Keratinocyte (primary cell): Measurements from ENCODE around the gene GPC5. TPM values are rescaled to one million over a fixed set of nuclear protein-coding genes. Genes with fewer than 3 reads are reported as not detected.

ENCODE experiments used
- DNase-seq: peaks from one replicate; pipeline ENCODE4 v3.0.0-alpha.2; 2011; ENCODE audit warnings: low read depth, missing footprints, low spot score
- FAIRE-seq: peaks from 2 replicates; lab custom pipeline; 2011; peaks lifted over from hg19 to GRCh38; lab: Jason Lieb, UNC
- H2AFZ ChIP-seq: 2 replicates; pipeline ENCODE4 v1.6.0; 2012; ENCODE audit warnings: low read length, control low read depth, inconsistent platforms; ENCODE audit not compliant: control insufficient read depth
- H3K27ac ChIP-seq: 2 replicates; pipeline ENCODE4 v1.5.1; 2011; ENCODE audit warnings: low read length; ENCODE audit not compliant: control insufficient read depth, insufficient read depth
- H3K27me3 ChIP-seq: 3 replicates; pipeline ENCODE4 v1.6.0; 2011; ENCODE audit warnings: low read length; ENCODE audit not compliant: control insufficient read depth, insufficient read depth; ENCODE audit errors: extremely low read depth
- H3K36me3 ChIP-seq, 2 experiments: 2 replicates in 1 of 2; 3 replicates in 1 of 2; pipeline ENCODE4 v1.5.1; 2011; ENCODE audit warnings: low read length in 2 of 2, mild to moderate bottlenecking in 1 of 2; ENCODE audit not compliant: control insufficient read depth in 2 of 2, insufficient read depth in 2 of 2; ENCODE audit errors: extremely low read depth in 1 of 2
- H3K4me1 ChIP-seq: 3 replicates; pipeline ENCODE4 v1.5.1; 2011; ENCODE audit warnings: low read length; ENCODE audit not compliant: control insufficient read depth, insufficient read depth; ENCODE audit errors: extremely low read depth
- H3K4me2 ChIP-seq: 3 replicates; pipeline ENCODE4 v1.6.0; 2011; ENCODE audit warnings: low read depth, low read length; ENCODE audit not compliant: control insufficient read depth, insufficient read depth; ENCODE audit errors: extremely low read depth
- H3K4me3 ChIP-seq, 3 experiments: fragments of 200-600 bp in 1 of 3; sonication (generic) in 1 of 3; 2 replicates in 2 of 3; 3 replicates in 1 of 3; pipeline ENCODE4 v1.5.1; 2011 to 2016; ENCODE audit warnings: low read length in 3 of 3, mild to moderate bottlenecking in 3 of 3, control low read depth in 2 of 3, inconsistent platforms in 1 of 3, low read depth in 1 of 3, mixed read lengths in 1 of 3, mixed run types in 1 of 3, moderate library complexity in 1 of 3; ENCODE audit not compliant: control insufficient read depth in 2 of 3, insufficient read depth in 2 of 3; ENCODE audit errors: extremely low read depth in 1 of 3
- H3K79me2 ChIP-seq: 2 replicates; pipeline ENCODE4 v1.6.0; 2012; ENCODE audit warnings: low read length; ENCODE audit not compliant: control insufficient read depth, insufficient read depth
- H3K9ac ChIP-seq: 3 replicates; pipeline ENCODE4 v1.6.0; 2011; ENCODE audit warnings: low read length; ENCODE audit not compliant: control insufficient read depth, insufficient read depth; ENCODE audit errors: extremely low read depth
- H3K9me1 ChIP-seq: 3 replicates; pipeline ENCODE4 v1.6.0; 2011; ENCODE audit warnings: low read length; ENCODE audit not compliant: control insufficient read depth, insufficient read depth; ENCODE audit errors: extremely low read depth
- H3K9me3 ChIP-seq: 2 replicates; pipeline ENCODE4 v1.5.1; 2012; ENCODE audit warnings: low read depth, low read length; ENCODE audit not compliant: control insufficient read depth
- H4K20me1 ChIP-seq: 3 replicates; pipeline ENCODE4 v1.6.0; 2011; ENCODE audit warnings: low read length; ENCODE audit not compliant: control insufficient read depth, insufficient read depth; ENCODE audit errors: extremely low read depth
- EZH2 ChIP-seq: IDR thresholded peaks from one replicate; pipeline ENCODE4 v1.6.1; 2012; ENCODE audit warnings: inconsistent platforms, mild to moderate bottlenecking, low read length, moderate library complexity
- dilution Hi-C: fragments of 300-500 bp; cut with MboI; formaldehyde crosslinking; loops from one replicate; pipeline ENCODE4 v1.7.0; 2020; ENCODE audit warnings: low sequenced_read_pairs; ENCODE audit not compliant: extremely low pct_ligation_motif_present
- polyA plus RNA-seq, 5 experiments: library from polyadenylated mRNA; depleted of rRNA in 3 of 5; stranded (reverse) in 3 of 5; stranded (forward) in 1 of 5; unstranded in 1 of 5; fragments of >200 nt; gene quantifications; 1 replicate in 1 of 5; 2 replicates in 3 of 5; 3 replicates in 1 of 5; pipeline versions ENCODE4 v1.2.1 to v1.2.3, GENCODE V29; 2011 to 2012; ENCODE audit warnings: missing spikeins in 2 of 5, low read depth in 1 of 5, low replicate concordance in 1 of 5
- TF ChIP-seq, protein P1 (sequence below), 3 experiments: IDR thresholded peaks in 1 of 3; conservative IDR thresholded peaks in 1 of 3; optimal IDR thresholded peaks in 1 of 3; 2 replicates in 2 of 3; 3 replicates in 1 of 3; pipeline versions ENCODE3 to v1.5.1; 2011; ENCODE audit warnings: low read length in 3 of 3, mild to moderate bottlenecking in 3 of 3, moderate library complexity in 2 of 3, control low read depth in 1 of 3, inconsistent platforms in 1 of 3; ENCODE audit not compliant: insufficient read depth in 2 of 3; ENCODE audit errors: extremely low read depth in 1 of 3

The GPC5 gene
- polyA plus RNA-seq, 1 donor (not counting 4 experiments of a cell fraction or from before 2014, with no cell fraction given) = 0.10 TPM

DNA sequence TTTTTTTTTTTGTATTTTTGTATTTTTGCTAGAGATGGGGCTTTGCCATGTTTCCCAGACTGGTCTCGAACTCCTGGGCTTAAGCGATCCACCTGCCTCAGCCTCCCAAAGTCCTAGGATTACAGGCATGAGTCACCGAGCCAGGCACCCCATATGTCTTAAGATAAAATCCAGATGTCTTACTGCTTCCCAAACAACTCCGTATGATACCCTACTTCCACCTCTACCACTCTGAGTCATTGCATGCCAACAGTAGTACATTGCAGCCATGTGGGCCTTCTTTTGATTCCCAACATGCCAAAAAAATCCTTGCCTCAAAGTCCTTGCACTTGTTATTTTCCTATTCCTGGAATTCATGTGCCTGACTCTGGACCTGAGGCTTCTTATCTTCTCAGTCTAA lies 799.2 kb downstream of the GPC5 start:
- Histone ChIP-seq H2AFZ (no peak overlapping the region), H3K4me3 (no peak overlapping the region), H3K27ac (no peak overlapping the region), H3K36me3 (no peaks in the 10 kb centered on the region), H3K9me3 (no peaks in the 10 kb centered on the region), H3K4me1 (no peaks in the 10 kb centered on the region), H3K27me3 (no peaks in the 10 kb centered on the region), H3K9ac (no peak overlapping the region), H3K9me1 (no peaks in the 10 kb centered on the region), H3K79me2 (no peaks in the 10 kb centered on the region), H4K20me1 (no peaks in the 10 kb centered on the region), H3K4me2 (no peak overlapping the region)
- no peak for FAIRE-seq
- dilution Hi-C loops = no loop called here
- TF ChIP-seq, protein P1, sequence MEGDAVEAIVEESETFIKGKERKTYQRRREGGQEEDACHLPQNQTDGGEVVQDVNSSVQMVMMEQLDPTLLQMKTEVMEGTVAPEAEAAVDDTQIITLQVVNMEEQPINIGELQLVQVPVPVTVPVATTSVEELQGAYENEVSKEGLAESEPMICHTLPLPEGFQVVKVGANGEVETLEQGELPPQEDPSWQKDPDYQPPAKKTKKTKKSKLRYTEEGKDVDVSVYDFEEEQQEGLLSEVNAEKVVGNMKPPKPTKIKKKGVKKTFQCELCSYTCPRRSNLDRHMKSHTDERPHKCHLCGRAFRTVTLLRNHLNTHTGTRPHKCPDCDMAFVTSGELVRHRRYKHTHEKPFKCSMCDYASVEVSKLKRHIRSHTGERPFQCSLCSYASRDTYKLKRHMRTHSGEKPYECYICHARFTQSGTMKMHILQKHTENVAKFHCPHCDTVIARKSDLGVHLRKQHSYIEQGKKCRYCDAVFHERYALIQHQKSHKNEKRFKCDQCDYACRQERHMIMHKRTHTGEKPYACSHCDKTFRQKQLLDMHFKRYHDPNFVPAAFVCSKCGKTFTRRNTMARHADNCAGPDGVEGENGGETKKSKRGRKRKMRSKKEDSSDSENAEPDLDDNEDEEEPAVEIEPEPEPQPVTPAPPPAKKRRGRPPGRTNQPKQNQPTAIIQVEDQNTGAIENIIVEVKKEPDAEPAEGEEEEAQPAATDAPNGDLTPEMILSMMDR (optimal IDR thresholded peaks at IDR 0.05 in 1 of 3, IDR thresholded peaks at IDR 0.05 in 1 of 3, conservative IDR thresholded peaks at IDR 0.05 in 1 of 3; ENCODE audit: extremely low read depth in 1 of 3, insufficient read depth in 2 of 3, low read length in 3 of 3) = no peak
- TF ChIP-seq EZH2 = no peak
- no peak for DNase-seq

DNA sequence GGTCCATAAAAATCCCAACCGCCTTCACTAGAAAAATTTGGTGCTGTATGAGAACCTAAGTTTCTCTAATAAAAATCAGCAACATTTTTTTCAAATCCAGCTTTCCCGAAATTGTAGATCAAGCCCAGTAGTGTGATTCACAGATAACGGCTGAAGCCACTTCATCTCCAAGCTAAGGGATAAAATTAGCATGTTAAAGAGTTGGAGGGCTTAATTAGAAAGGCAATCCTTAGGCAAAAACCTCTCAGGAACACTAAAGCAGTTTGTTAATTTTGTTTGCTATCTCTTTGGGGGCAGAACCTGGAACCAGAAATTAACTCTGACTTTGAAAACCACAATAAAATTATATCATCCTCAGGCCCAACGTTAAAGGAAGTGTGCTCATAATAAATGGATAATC lies 820.2 kb downstream of the GPC5 start:
- H3K4me3 ChIP-seq = no peak overlapping the region
- DNase-seq (no peak), FAIRE-seq (no peak)
- no peaks in the 10 kb centered on the region for H3K9me1 ChIP-seq
- no peak overlapping the region for H3K27ac ChIP-seq
- TF ChIP-seq EZH2 = no peak
- TF ChIP-seq, protein P1 (optimal IDR thresholded peaks at IDR 0.05 in 1 of 3, IDR thresholded peaks at IDR 0.05 in 1 of 3, conservative IDR thresholded peaks at IDR 0.05 in 1 of 3; ENCODE audit: extremely low read depth in 1 of 3, insufficient read depth in 2 of 3, low read length in 3 of 3) = no peak
- H3K27me3 ChIP-seq = no peaks in the 10 kb centered on the region
- dilution Hi-C loops = no loop called here
- no peaks in the 10 kb centered on the region for H3K36me3 ChIP-seq
- no peaks in the 10 kb centered on the region for H4K20me1 ChIP-seq
- H3K9me3 ChIP-seq = no peaks in the 10 kb centered on the region
- no peak overlapping the region for H3K4me2 ChIP-seq
- no peak overlapping the region for H2AFZ ChIP-seq
- H3K4me1 ChIP-seq = no peaks in the 10 kb centered on the region
- H3K9ac ChIP-seq = no peak overlapping the region
- no peaks in the 10 kb centered on the region for H3K79me2 ChIP-seq
